Tibial artery (tissue), 4 donors: ENCODE measurements around the gene ICA1.

Experiments used
- DNase-seq, 2 donors: peaks; one replicate each; pipeline ENCODE4 v3.0.0-alpha.2; 2019
- H3K27ac ChIP-seq, 2 donors: fragments of 200-600 bp; sonication (generic) in 1 of 2; 1 replicate in 1 of 2; 2 replicates in 1 of 2; pipeline ENCODE4 v1.5.1; 2018 to 2019; ENCODE audit warnings: mild to moderate bottlenecking in 1 of 2
- H3K27me3 ChIP-seq, 2 donors: fragments of 200-600 bp; sonication (generic) in 1 of 2; one replicate each; pipeline versions ENCODE4 v1.5.1 to v1.6.0; 2016 to 2019
- H3K36me3 ChIP-seq, 3 donors: fragments of 200-600 bp; sonication (generic) in 2 of 3; one replicate each; pipeline ENCODE4 v1.5.1; 2016 to 2019; ENCODE audit warnings: mild to moderate bottlenecking in 2 of 3
- H3K4me1 ChIP-seq, 4 donors: fragments of 200-600 bp; sonication (generic) in 2 of 4; 1 replicate in 3 of 4; 2 replicates in 1 of 4; pipeline ENCODE4 v1.5.1; 2016 to 2019
- H3K4me3 ChIP-seq, 2 donors: fragments of 200-600 bp; sonication (generic) in 1 of 2; 1 replicate in 1 of 2; 2 replicates in 1 of 2; pipeline ENCODE4 v1.5.1; 2018 to 2019; ENCODE audit warnings: mild to moderate bottlenecking in 2 of 2
- H3K9me3 ChIP-seq, 3 donors: fragments of 200-600 bp; sonication (generic) in 1 of 3; one replicate each; pipeline ENCODE4 v1.5.1; 2016 to 2019
- CTCF ChIP-seq, 2 experiments: fragments of 200-600 bp in 1 of 2; fragments of 450-650 bp in 1 of 2; IDR thresholded peaks; one replicate each; pipeline ENCODE4 v1.5.1; 2017 to 2019; ENCODE audit warnings: antibody characterized with exemption in 2 of 2, mild to moderate bottlenecking in 1 of 2, moderate library complexity in 1 of 2
- intact Hi-C: fragments of 100-400 bp; cut with DNase I; formaldehyde crosslinking; loops from one replicate; pipeline ENCODE4 v1.15.0; 2023; ENCODE audit warnings: low total_unique reads

The ICA1 gene

DNA sequence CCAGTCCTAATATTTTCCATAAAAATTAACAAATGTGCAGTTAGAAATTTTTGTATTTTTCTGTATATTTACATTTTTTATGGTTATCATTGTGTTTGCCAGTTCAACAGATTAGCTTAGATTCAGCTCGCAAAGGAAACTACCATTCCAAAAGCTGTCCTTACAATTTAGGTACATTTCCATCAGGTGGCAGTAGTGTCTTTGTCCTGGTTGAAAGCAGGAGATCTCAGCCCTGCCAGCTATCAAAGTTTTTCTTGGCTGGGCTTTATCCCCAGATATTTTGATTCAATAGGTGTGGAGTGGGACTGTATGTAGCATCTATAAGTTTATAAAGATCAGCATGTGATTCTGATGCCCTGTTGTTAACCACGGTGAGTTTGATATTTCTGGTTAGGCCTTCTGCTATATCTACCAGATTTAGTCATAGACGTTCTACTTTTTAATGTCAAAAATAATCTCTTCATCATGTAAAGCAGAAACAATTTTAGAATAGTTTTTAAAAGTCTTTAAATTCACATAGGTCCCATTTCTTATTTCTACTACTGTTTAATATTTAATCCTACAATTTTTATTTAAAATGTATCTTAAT is 15.5 kb upstream of the ICA1 start:
- Histone ChIP-seq H3K4me3 (no peak overlapping the region), H3K4me1 (no peaks in the 10 kb centered on the region), H3K27me3 (no peaks in the 10 kb centered on the region), H3K27ac (no peak overlapping the region), H3K9me3 (no peaks in the 10 kb centered on the region), H3K36me3 (no peaks in the 10 kb centered on the region)
- DNase-seq, result no peak
- intact Hi-C loops, result no loop called here
- no peak for TF ChIP-seq CTCF (IDR thresholded peaks at IDR 0.05)

GRCh38 chr7:8274589-8274988 is 12.6 kb upstream of the ICA1 start:
- DNase-seq, result no peak
- no peaks in the 10 kb centered on the region for H3K4me1 ChIP-seq
- no peak for TF ChIP-seq CTCF (IDR thresholded peaks at IDR 0.05)
- H3K4me3 ChIP-seq, result no peak overlapping the region
- H3K27me3 ChIP-seq, result no peaks in the 10 kb centered on the region
- H3K27ac ChIP-seq, result no peak overlapping the region
- no peaks in the 10 kb centered on the region for H3K9me3 ChIP-seq
- intact Hi-C loops, result no loop called here
- no peaks in the 10 kb centered on the region for H3K36me3 ChIP-seq

- Histone ChIP-seq H3K36me3 (no peaks in the 10 kb centered on the region), H3K27me3 (no peaks in the 10 kb centered on the region), H3K4me3 (no peak overlapping the region), H3K4me1 (no peaks in the 10 kb centered on the region), H3K9me3 (no peaks in the 10 kb centered on the region), H3K27ac (no peak overlapping the region)
- intact Hi-C loops, result no loop called here
- DNase-seq, result no peak
- TF ChIP-seq CTCF (IDR thresholded peaks at IDR 0.05), result no peak
Observed at GRCh38 chr7:8271960-8272359, 10.0 kb upstream of the ICA1 start.

- Histone ChIP-seq H3K4me3 (no peak overlapping the region), H3K9me3 (no peaks in the 10 kb centered on the region), H3K27ac (no peak overlapping the region), H3K36me3 (no peaks in the 10 kb centered on the region), H3K27me3 (peaks cover 0 to 27% of the 10 kb centered on the region in 2 donors), H3K4me1 (peaks cover 0 to 14% (median 9%) of the 10 kb centered on the region in 4 donors)
- no peak for TF ChIP-seq CTCF (IDR thresholded peaks at IDR 0.05)
- no peak for DNase-seq
- intact Hi-C loops, result no loop called here
Observed at GRCh38 chr7:8263048-8263447, 1.1 kb upstream of the ICA1 start.

- Histone ChIP-seq H3K4me3 (peak overlapping the region; percentile 54 to 57), H3K4me1 (peaks cover 0 to 14% (median 9%) of the 10 kb centered on the region in 4 donors), H3K9me3 (no peaks in the 10 kb centered on the region), H3K27me3 (peaks cover 0 to 27% of the 10 kb centered on the region in 2 donors), H3K36me3 (no peaks in the 10 kb centered on the region), H3K27ac (peak overlapping the region; percentile 15 to 39)
- DNase-seq, result peak; percentile 47 to 64
- intact Hi-C loops, result no loop called here
- TF ChIP-seq CTCF (IDR thresholded peaks at IDR 0.05), result no peak
Observed at GRCh38 chr7:8260871-8261694, 884 bp downstream of the ICA1 start.
